KOPT-K1 (cell line): Measurements from ENCODE around the gene NEK8.
"Not testable (repeated sequence)": the region's sequence is repeated elsewhere in the genome, so short reads cannot be mapped to it uniquely, and the experiment has no call there.

Experiments used
- H3K27ac ChIP-seq: fragments of 200-600 bp; sonication (generic); 2 replicates; pipeline ENCODE4 v1.5.1; 2016; ENCODE audit warnings: antibody characterized with exemption, mild to moderate bottlenecking, low read depth, low read length; ENCODE audit not compliant: poor library complexity, severe bottlenecking
- H3K36me3 ChIP-seq: fragments of 200-600 bp; sonication (generic); 2 replicates; pipeline ENCODE4 v1.5.1; 2017; ENCODE audit warnings: antibody characterized with exemption, mild to moderate bottlenecking, low read length, moderate library complexity; ENCODE audit not compliant: insufficient read depth
- H3K9me3 ChIP-seq: fragments of 200-600 bp; sonication (generic); 2 replicates; pipeline ENCODE4 v1.5.1; 2017; ENCODE audit warnings: antibody characterized with exemption, low read length, mild to moderate bottlenecking; ENCODE audit not compliant: insufficient read depth, poor library complexity, severe bottlenecking

Gene NEK8

GRCh38 chr17:28755486-28755885 is 26.9 kb downstream of the NEK8 start:
- H3K27ac ChIP-seq: no peak overlapping the region
- peaks cover 60% of the 10 kb centered on the region for H3K36me3 ChIP-seq
- no peaks in the 10 kb centered on the region for H3K9me3 ChIP-seq

GRCh38 chr17:28756049-28756804 is 27.6 kb downstream of the NEK8 start:
- H3K36me3 ChIP-seq: peaks cover 62% of the 10 kb centered on the region
- H3K27ac ChIP-seq: no peak overlapping the region
- H3K9me3 ChIP-seq: no peaks in the 10 kb centered on the region

- peaks cover 69% of the 10 kb centered on the region for H3K36me3 ChIP-seq
- no peak overlapping the region for H3K27ac ChIP-seq
- H3K9me3 ChIP-seq: no peaks in the 10 kb centered on the region
Observed at GRCh38 chr17:28758411-28759121, 30.0 kb downstream of the NEK8 start.

- Histone ChIP-seq H3K9me3 (no peaks in the 10 kb centered on the region), H3K27ac (no peak overlapping the region), H3K36me3 (peaks cover 69% of the 10 kb centered on the region)
Observed at GRCh38 chr17:28759256-28759865, 30.8 kb downstream of the NEK8 start.

GRCh38 chr17:28760601-28761562 is 32.3 kb downstream of the NEK8 start:
- H3K9me3 ChIP-seq: no peaks in the 10 kb centered on the region
- no peak overlapping the region for H3K27ac ChIP-seq
- H3K36me3 ChIP-seq: peaks cover 75% of the 10 kb centered on the region

GRCh38 chr17:28763137-28763799 is 34.7 kb downstream of the NEK8 start:
- Histone ChIP-seq H3K36me3 (peaks cover 69% of the 10 kb centered on the region), H3K9me3 (no peaks in the 10 kb centered on the region), H3K27ac (no peak overlapping the region)

- peaks cover 64% of the 10 kb centered on the region for H3K36me3 ChIP-seq
- no peak overlapping the region for H3K27ac ChIP-seq
- H3K9me3 ChIP-seq: no peaks in the 10 kb centered on the region
Observed at GRCh38 chr17:28763804-28764266, 35.2 kb downstream of the NEK8 start.

GRCh38 chr17:28765038-28765437 is 36.5 kb downstream of the NEK8 start:
- H3K9me3 ChIP-seq: no peaks in the 10 kb centered on the region
- no peak overlapping the region for H3K27ac ChIP-seq
- H3K36me3 ChIP-seq: peaks cover 52% of the 10 kb centered on the region

GRCh38 chr17:28773736-28774135 is 45.1 kb downstream of the NEK8 start:
- no peaks in the 10 kb centered on the region for H3K9me3 ChIP-seq

GRCh38 chr17:28774206-28774605 is 45.6 kb downstream of the NEK8 start:
- no peak overlapping the region for H3K27ac ChIP-seq
- peaks cover 11% of the 10 kb centered on the region; the same call in 1 of the 2 replicates for H3K36me3 ChIP-seq
- H3K9me3 ChIP-seq: no peaks in the 10 kb centered on the region

More at GRCh38 chr17:28773736-28774135, 45.1 kb downstream of the NEK8 start:
- H3K36me3 ChIP-seq: peaks cover 11% of the 10 kb centered on the region; the same call in 1 of the 2 replicates
- H3K27ac ChIP-seq: no peak overlapping the region

GRCh38 chr17:28777178-28777577 is 48.6 kb downstream of the NEK8 start:
- no peaks in the 10 kb centered on the region for H3K9me3 ChIP-seq
- H3K27ac ChIP-seq: no peak overlapping the region
- peaks cover 25% of the 10 kb centered on the region; the same call in 1 of the 2 replicates for H3K36me3 ChIP-seq

- H3K27ac ChIP-seq, H3K9me3 ChIP-seq: not testable (repeated sequence)
- peaks cover 14% of the 10 kb centered on the region; the same call in 1 of the 2 replicates for H3K36me3 ChIP-seq
Observed at GRCh38 chr17:28779601-28780000, 51.0 kb downstream of the NEK8 start.

GRCh38 chr17:28783161-28783560 is 54.6 kb downstream of the NEK8 start:
- no peak overlapping the region for H3K27ac ChIP-seq
- H3K36me3 ChIP-seq: peaks cover 14% of the 10 kb centered on the region; the same call in 1 of the 2 replicates
- H3K9me3 ChIP-seq: no peaks in the 10 kb centered on the region

- Histone ChIP-seq H3K9me3 (no peaks in the 10 kb centered on the region), H3K27ac (no peak overlapping the region), H3K36me3 (peaks cover 7% of the 10 kb centered on the region; the same call in 1 of the 2 replicates)
Observed at GRCh38 chr17:28788100-28788499, 59.5 kb downstream of the NEK8 start.
